Activated CD4-positive, alpha-beta T cell treated with anti-CD3 and anti-CD28 coated beads, Interleukin-2, amount 50 U/mL, for 16 hours (primary cell): ENCODE measurements around the gene LAMA3.
A peak's percentile ranks its signal among the peaks of the same experiment; 100 is the strongest.

ENCODE experiments used
- DNase-seq: peaks from one replicate; pipeline ENCODE4 v3.0.0-alpha.2; 2020

Gene LAMA3

DNA sequence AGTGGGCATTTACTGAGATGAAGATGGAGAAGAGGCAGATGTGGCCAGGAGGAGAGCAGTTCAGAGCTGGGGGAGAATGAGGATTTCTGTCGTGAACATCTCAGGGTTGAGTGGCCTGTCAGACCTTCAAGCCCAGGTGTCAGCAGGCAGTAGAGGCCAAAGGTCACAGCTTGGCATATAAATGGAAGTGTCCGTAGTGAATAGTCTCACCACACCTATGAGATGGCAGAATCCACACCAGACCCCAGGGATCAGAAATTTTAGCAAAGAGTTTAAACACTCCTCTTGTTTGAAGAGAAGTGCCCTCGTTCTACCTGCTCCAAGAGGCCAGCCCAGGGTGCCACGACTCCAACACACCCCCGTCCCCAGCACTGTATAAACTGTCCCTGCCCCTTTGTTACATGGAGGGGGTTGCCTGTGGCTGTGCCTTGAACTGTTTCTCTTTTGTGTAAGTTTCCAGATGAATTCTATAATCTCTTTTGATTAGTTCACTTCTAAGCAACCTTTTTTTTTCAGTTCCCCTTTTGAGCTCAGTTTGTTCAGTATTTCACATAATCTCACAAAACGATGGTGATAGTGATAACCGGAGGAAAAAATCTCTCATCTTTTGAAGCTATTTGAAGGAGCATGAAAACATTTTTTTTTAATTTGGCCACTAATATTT is 256.3 kb downstream of the LAMA3 start:
- no peak for DNase-seq

DNA sequence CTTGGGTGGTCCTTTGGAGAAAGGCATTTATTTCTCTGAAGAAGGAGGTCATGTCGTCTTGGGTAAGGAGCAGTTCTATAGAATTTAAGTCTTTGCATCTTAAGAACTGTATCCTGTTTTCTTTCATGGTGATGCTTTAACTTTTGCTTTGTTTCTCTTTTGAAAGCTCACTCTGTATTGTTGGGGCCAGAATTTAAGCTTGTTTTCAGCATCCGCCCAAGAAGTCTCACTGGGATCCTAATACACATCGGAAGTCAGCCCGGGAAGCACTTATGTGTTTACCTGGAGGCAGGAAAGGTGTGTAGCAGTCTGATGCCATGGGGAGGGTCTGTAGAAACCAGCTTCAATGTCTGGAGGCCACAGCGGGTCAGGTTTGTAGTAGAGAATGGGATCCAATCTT is 260.6 kb downstream of the LAMA3 start:
- no peak for DNase-seq

DNA sequence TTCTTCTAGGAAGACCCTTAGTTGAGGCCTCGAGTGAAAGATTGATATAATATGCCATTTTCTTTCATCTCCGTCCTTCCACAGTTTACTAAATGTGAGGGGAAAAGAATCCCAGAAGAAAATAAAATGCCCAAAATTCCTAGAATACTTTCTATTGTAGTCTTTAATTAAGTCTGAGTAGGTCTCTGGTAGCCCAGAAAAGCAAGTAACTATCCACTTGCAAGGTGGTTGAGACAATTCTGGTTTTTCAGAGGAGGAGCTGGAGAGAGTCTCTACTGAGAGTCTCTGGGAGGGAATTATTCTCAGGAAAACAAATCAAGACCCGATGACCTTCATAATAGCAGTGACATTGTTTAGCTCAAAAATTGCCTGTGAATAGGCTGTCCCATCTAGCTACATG is 261.4 kb downstream of the LAMA3 start:
- no peak for DNase-seq

DNA sequence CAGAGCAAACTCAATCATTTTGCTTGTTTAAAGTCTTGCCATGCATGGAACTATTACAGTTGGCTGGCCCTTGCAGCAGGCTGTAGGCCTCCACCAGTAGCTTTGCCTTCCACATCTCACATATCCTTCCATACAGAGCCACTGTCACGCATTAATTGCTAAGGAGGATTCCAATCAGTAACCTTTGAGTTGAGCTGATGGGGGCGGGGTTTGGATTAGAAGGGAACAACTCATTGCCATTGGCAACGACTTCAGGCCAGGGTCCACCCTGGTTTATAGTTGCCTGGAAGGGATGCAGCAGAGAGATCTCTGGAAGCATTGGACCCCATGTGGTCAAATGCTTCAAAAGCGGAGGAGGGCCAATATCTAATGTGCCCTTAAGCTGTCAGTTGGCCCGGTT is 262.0 kb downstream of the LAMA3 start:
- DNase-seq, result no peak

DNA sequence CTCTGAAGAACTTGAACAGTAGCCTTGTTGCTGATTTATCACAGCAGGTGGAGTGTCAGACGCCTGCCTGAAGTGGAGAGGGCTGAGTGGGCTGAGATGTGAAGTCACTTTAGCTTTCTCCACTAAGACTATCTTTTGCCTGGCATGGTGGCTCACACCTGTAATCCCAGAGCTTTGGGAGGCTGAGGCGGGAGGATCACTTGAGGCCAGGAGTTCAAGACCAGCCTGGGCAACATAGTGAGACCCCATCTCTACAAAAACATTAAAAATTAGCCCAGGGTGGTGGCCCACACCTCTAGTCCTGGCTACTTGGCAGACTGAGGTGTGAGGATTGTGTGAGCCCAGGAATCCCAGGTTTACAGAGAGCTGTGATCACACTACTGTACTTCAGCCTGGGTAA is 264.7 kb downstream of the LAMA3 start:
- no peak for DNase-seq

DNA sequence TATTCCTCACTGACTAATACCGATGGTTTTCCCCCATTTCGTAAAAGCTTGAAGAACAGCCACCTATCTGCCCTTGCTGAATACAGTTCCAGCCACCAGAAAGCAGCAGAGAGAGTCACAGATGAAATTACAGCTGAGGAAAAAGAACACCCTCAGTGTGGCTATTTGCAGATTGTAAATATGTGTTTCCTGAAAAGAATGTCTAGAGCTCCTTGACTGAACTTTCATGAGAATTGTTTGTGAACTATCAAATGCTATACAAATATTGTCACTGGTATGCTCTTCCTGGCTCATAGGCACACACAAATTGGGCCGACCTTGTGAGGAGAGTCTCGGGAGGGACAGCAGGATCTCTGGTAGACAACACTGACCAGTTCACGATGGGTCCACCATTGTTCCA is 267.2 kb downstream of the LAMA3 start:
- DNase-seq, result no peak

DNA sequence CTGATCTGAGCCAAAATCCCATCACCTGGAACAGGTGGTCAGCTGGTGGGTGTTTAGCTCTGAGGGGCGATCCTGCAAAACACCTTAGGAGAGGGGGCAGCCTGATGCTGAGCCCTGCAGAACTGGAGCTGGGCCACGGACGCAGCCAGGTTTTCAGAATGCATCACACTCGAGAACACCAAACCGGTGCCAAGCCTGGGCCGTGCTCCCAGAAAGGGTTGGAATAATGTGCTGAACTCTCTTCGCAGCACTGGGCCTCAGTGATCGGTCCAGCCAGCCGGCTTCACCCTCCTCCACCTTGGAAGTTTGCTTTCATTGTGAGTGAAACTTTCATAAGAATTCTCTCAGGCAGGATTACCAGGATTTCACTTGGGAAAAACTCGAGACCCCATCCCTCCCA is 268.8 kb downstream of the LAMA3 start:
- no peak for DNase-seq

DNA sequence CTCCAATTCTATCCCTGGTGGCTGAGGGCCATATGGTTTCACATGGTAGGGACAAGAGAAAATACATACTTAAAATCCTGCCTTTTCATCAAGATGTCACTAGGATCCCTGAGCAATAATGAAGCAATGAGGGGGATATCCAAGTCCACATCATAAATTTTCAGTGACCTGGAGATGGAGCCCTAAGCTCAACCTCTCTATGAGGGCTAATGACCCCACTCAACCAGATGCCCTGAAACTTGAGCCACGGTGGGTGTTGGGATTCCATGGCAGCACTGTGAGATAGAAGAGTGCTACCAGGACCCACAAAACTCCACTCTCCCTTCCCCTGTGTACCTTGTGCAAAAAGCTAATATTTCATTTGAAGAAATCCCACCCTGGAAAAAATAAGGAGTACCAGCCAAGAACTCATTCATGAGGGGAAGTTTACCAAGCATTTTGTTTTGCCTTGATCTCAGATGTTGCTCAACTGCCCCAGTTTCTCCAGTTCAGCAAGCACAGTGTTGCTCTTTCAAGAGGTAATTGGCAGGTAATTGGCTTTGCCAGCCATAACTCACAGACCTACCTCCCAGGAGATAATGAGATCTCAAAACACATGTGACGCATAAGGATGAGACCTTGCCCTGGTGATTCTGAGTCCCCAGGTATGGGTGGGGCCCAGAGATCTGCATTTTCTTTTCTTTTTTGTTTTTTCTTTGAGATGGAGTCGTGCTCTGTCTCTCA is 274.4 kb downstream of the LAMA3 start:
- DNase-seq, result no peak

DNA sequence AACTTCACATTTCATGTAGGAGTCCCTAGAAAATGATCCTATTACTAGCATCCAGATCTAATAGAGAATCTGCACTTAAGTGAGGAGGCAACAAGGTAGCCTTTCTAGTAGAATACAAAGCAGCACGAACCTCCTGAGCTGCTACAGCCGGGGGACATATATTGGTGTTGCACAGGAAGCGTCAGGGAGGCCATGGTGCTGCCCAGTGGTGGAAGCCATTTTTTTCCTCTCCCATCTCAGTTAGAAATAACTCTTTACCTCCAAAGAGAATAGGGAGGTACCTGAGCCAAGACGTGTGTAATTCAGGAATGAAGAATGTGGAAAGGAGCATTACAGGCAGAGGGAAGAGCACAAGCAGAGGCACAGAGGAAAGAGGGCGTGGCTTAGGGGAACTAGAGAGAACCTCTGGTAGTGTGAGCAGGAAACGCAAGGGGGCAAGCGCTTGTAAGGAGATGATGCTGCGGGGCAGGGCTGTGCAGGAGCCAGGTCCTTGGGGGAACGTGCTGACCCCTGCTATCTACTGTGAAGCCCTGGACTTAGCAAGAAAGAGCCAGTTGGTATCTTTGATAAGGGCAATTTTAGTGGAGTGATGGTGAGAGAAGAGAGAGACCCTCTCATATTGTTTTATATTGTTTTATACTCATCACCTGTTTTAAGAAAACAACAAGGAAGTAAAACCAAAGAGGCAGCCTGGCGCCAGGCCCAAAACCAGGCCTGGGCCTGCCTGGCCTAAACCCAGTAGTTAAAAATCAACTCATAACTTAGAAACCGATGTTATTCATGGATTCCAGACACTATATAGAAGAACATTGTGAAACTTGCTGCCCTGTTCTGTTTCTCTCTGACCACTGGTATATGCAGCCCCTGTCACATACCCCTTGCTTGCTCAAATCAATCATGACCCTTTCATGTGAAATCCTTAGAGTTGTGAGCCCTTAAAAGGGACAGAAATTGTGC is 275.3 kb downstream of the LAMA3 start:
- peak; percentile 41 for DNase-seq

DNA sequence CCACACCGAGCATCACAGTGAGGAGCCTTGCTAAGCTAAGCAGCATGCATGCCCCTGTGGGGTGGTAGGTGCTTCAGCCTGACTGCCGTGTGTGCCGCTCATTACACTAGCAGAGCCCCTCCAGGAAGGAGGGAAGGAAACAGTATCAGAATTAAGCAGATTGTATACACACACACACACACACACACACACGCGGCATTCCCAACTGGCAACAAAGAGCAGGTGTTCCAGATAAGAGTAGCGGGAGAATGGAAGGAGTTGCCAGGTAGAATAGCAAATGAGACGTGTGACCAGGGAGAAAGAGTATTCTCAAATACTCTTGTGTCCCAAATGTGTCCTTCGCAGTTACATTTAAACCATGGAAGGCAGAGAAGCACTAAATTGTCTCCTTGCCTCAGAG is 277.7 kb downstream of the LAMA3 start:
- no peak for DNase-seq

DNA sequence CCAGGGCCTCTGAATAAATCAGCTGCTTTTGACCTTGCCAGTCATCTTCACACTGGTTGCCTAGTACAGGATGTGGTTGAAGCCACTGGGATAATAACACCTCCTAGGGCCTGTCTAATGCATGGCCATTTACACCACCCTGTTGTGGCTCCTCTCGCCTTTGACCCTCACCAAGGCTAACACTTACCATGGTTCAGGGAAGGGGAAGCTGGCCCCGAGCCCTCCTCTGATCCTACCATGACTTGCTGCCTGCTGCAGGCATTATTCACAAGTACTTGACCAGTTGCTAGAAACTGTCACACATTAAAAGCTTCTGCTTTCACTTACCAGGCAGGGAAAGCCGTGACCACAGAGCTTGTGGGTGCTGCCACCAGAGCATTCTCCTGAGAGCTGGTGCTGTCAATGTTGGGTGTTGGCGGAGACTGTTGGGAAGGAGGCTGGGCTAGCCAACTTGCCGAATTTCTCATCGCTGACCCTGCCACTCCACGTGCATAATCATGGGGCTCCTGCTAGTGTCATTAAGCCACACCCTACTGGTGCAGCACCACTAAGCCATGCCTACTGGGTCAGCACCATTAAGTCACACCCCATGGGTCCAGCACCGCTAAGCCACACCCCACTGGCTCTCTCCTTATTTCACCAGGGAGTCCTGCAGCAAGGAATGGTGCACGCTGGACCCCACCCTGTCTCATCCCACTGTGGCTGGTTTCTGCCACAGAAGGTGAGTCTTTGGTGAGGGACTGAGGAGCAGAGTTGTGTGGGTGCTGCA is 278.3 kb downstream of the LAMA3 start:
- DNase-seq, result peak; percentile 70

DNA sequence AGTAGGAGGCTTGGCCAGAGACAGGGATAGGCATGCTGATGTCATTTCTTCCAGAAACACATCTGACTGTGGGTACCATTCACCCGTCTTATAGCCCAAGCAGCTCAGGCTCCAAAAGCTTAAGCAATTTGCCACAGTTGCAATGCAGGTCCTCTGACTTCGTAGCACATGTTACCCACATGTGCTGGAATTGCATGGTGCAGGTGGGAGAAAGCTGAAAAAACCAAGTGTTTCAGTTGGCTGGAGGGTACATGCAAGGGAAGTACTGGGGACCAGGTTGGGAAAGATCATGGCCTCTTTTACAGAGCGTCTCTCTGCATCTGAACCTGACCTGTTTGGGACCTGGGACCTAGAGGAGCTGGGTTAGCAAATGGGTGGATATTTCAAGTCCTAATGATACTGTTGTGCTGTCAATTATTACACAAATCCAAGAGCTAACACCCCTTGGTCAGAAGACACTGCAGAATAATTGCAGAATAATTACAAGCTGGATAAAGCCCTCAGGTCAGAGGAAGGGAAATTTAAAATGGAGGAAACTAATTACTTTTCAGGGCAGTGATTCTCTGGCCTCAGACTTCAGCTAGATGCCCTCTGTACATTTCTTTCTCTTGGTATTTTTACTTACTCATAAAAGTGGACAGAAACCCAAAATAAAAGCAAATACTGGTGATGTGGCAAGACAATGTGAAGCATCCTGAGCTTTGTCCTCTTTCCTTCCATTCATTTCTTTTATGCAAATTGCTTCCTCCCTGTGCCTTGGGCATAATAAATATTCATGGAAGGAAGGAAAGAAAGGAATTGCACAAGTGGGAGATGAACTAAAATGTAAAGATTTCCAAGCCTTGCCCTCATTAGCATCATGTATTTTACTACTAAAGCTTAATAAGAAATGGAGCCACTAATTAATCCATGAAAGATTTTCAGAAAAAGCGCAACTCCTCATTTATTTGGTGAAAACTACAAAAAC is 279.7 kb downstream of the LAMA3 start:
- no peak for DNase-seq

DNA sequence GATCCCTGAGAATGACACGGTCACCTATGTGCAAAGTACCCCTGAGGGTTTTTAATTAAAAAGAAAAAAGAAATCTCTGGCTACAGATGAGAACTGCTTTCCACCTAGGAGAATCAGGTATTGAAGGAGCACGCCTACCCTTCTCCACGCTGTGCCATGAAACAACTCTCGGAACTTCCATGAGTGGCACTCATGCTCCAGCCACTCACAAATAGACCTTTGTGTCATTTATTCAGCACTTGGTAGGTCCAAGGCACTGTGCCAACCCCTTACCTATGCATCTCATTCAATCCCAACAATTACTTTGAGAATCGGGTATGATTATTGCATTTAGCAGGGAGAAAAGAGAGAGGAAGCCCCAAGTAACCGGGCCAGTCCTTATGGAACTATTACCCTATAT is 280.4 kb downstream of the LAMA3 start:
- no peak for DNase-seq

DNA sequence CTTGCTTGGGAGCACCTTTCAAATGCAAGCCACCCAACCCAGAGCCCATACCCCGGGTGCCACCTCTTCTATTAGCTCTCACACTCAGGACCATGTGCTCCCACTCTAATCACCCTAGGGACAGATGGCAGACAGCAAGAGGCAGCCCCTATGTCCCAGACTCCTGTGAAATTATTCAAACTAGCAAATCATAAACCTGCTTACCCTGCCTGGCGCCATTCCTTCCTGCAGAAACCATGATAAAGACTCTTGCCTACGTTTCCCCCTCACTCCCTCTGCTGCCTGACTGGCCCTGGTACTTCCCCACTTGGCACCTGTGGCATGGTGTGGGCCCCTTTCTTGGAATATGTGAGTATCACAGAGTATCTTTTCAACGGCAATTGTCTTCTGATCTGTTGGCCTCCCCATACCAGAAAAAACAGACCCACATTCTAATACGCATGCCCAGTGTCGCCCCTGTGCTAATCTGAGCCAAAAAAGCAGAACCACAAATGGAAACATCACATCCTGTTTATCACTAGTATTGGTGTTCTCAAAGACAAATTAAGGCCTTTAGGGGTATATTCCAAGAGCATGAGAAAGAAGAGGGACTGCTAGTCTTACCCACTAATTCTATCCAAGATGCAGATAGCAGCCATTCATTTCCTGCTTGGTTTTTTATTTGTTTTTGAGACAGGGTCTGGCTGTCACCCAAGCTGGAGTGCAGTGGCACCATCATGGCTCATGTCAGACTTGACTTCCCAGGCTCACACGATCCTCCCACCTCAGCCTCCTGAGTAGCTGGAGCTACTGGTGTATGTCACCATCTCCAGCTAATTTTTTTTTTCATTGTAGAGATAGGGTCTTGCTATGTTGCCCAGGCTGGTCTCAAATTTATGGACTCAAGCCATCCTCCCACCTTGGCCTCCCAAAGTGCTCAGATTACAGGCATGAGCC is 281.2 kb downstream of the LAMA3 start:
- DNase-seq, result peak; percentile 54

DNA sequence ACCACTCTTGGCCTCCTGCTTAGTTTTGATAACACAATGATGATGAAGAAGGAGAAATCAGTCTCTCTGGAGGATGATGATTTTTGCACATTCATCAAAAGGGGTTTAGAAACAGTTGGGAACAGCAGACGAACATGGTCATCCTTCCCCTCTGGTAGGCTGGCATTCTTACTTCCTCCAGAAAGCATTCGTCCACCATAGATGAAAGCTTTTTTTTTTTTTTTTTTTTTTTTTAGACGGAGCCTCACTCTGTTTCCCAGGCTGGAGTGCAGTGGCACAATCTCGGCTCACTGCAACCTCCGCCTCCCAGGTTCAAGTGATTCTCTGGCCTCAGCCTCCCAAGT is 281.8 kb downstream of the LAMA3 start:
- DNase-seq, result no peak

DNA sequence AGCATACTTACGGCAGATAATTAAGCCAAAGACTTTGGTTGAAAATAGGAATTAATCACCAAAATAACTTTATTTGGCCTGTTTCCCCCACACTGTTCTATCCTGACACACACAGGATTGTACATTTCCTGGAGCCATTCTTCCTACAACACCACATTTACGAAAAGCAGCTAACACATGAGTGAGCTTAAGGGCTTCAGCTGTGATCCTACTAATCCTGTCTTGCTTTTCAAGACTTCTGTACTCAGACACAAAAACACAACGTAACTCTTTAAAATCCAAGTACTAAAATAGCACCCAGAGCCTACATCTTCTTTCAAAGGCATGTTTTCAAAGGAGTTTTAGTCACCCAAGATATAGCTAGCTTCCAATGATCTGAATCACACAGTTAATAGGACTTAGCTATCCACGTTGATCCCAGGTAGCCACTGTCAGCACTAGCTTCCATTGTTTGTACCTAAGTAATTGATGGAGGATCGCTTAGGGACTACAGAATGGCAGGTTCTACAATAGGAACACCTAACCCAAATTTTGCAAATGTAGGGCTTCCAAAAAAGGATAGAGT is 282.5 kb downstream of the LAMA3 start:
- DNase-seq, result no peak

DNA sequence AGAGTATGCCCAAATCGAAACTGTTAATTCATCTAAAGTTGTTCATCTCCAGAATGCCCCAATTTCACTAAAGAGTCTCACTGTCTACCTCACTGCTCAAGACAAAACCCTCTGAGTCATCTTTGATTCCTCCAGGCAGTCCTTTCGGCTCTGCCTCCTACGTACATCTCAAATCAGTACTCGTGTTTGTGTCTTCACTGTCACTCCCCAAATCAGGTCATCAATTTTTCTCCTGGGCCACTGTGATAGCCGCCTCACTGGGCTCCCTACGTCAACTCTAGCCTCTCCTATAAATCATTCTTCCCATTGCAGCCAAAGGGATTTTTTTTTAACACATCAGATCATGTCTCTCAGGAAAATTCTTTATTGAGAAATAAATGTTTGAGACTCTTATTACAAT is 283.2 kb downstream of the LAMA3 start:
- peak; percentile 91 for DNase-seq

DNA sequence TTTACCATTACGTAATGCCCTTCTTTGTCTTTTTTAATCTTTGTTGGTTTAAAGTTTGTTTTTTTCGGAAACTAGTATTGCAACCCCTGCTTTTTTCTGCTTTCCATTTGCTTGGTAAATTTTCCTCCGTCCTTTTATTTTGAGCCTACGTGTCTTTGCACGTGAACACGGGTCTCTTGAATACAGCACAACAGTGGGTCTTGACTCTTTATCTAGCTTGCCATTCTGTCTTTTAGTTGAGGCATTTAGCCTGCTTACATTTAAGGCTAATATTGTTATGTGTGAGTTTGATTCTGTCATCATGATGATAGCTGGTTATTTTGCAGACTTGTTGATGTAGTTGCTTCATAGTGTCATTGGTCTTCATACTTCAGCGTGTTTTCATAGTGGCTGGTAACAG is 287.9 kb downstream of the LAMA3 start:
- DNase-seq, result no peak

DNA sequence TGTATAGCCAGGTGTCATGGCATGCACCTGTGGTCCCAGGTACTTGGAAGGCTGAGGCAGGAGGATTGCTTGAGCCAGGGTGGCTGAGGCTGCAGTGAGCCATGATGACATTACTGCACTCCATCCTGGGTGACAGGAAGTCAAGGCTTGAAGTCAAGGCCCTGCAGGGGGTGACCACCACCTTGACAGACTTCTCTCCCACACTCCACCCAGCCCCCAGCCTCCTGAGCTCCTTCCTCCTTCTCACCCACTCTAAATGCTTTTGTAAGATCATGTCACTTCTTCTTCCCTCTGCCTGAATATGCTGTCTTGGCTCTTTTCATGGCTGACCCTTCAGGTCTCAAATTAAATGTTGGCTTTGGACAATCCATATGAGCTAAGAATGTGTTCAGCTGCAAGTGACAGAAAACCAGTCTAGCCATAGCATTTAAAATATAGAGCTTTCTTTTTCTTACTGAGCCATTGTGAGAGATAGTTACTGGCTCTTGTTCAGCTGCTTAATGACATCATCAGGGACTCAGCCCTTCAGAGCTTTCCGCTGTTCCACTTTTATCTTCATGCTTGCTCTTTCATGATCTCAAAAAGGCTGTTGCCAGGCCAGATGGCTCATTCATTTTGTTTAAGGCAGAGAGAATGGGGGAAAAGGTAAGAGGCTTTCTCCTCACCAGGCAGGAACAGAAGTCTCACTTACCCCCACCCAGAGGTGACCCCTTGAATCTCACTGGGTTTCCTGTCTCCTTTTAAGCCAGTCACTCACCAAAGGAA is 288.6 kb downstream of the LAMA3 start:
- no peak for DNase-seq
